ENCODE results near the gene CDCA4.

DNA sequence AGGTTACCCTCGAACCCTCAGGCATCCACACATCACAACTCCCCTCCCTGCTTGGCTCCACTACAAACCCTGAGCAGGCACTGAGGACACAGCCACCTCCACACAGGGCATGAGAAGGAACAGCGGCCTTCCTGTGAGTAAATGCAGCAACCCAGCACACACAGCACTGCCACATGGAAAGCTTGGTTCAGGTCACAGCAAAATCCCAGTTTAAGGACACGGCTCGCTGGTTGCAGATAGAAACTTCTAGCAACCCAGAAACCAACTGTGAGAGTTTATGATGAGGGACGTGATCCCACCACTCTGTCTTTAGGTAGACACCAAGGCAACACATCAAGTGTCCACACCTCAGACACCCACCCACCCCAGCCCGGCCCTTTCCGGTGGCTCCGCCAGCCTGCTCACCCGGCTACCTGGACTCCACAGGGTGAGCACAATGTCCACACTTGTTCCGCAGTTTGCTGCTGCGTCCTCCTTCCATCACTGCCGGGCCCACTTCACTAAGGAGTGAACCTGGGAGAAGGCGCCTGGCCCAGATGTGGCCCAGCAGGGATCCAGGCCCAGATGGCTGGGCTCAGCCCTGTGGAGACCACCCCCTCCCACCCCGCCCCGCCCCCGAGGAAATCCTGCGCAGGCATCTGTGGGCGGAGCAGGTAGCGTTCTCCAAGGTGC, 13.2 kb downstream of the CDCA4 start:
- TF ChIP-seq, protein P1, sequence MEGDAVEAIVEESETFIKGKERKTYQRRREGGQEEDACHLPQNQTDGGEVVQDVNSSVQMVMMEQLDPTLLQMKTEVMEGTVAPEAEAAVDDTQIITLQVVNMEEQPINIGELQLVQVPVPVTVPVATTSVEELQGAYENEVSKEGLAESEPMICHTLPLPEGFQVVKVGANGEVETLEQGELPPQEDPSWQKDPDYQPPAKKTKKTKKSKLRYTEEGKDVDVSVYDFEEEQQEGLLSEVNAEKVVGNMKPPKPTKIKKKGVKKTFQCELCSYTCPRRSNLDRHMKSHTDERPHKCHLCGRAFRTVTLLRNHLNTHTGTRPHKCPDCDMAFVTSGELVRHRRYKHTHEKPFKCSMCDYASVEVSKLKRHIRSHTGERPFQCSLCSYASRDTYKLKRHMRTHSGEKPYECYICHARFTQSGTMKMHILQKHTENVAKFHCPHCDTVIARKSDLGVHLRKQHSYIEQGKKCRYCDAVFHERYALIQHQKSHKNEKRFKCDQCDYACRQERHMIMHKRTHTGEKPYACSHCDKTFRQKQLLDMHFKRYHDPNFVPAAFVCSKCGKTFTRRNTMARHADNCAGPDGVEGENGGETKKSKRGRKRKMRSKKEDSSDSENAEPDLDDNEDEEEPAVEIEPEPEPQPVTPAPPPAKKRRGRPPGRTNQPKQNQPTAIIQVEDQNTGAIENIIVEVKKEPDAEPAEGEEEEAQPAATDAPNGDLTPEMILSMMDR (IDR thresholded peaks at IDR 0.05) = no peak
- no peak for TF ChIP-seq POLR2A (IDR thresholded peaks at IDR 0.05)
- no peak for TF ChIP-seq EP300 (IDR thresholded peaks at IDR 0.05)
